ENCODE data around the gene KIF26B. TPM values are rescaled to one million over a fixed set of nuclear protein-coding genes. Genes with fewer than 3 reads are reported as not detected.

KIF26B gene
- total RNA-seq, 2 donors from 2014 or later = 0.78 to 4.6 TPM

DNA sequence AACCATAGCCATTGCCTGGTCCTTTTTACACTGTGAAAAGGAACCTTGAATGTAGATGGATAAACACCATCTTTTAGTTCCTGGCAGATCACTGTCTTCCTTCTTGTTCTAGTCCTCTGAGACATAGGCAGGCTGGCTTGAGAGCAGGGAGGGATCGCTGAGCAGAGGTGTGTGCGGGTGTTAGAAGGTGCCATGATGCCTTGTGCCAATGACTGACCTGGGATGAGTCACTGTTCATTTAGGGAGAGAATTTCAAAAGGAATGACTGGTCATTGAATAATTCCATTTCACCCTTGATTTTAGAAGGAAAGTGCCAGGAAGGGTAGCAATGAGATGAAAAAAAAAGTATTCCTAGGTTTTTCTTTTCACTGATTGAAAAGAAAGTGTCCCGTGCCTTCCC, 383.9 kb downstream of the KIF26B start:
- Histone ChIP-seq H3K4me1 (no peaks in the 10 kb centered on the region), H3K27me3 (no peaks in the 10 kb centered on the region), H3K27ac (no peak overlapping the region), H3K36me3 (replicated peaks in 1 of 2; ENCODE audit: insufficient read depth in 1 of 2, low read depth in 2 of 2) (no peaks in the 10 kb centered on the region), H3K9me3 (no peaks in the 10 kb centered on the region), H3K4me3 (no peak overlapping the region)
- TF ChIP-seq, protein P1, sequence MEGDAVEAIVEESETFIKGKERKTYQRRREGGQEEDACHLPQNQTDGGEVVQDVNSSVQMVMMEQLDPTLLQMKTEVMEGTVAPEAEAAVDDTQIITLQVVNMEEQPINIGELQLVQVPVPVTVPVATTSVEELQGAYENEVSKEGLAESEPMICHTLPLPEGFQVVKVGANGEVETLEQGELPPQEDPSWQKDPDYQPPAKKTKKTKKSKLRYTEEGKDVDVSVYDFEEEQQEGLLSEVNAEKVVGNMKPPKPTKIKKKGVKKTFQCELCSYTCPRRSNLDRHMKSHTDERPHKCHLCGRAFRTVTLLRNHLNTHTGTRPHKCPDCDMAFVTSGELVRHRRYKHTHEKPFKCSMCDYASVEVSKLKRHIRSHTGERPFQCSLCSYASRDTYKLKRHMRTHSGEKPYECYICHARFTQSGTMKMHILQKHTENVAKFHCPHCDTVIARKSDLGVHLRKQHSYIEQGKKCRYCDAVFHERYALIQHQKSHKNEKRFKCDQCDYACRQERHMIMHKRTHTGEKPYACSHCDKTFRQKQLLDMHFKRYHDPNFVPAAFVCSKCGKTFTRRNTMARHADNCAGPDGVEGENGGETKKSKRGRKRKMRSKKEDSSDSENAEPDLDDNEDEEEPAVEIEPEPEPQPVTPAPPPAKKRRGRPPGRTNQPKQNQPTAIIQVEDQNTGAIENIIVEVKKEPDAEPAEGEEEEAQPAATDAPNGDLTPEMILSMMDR (IDR thresholded peaks at IDR 0.05) = no peak
- TF ChIP-seq POLR2A (IDR thresholded peaks at IDR 0.05) = no peak
- ATAC-seq (no peak), DNase-seq (no peak)
- intact Hi-C loops (cut with DNase I) = no loop called here
- 81 to 86% methylated on average over 3 of the region's 3 CpGs for WGBS, 2 donors

DNA sequence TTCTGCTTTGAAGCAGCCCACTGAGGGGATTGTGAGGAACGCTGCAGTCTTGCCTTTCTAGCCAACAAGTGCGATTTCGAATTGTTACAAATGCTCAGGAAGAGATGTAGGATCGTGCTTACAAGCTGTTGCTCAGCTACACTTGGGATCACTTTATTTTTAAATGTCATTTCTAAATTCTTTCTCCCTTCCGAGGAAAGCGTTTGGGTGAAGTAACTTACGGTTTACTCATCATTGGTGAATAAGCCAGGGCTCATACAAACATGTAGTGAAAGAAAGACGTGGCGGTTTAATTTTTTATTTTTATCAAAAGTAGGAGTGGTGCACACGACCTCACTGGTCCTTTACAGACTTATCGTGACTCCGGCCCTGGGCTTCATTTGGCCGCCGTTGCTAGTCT, 386.6 kb downstream of the KIF26B start:
- ATAC-seq (no peak), DNase-seq (no peak)
- H3K36me3 ChIP-seq (replicated peaks in 1 of 2; ENCODE audit: insufficient read depth in 1 of 2, low read depth in 2 of 2) = no peaks in the 10 kb centered on the region
- 80 to 81% methylated on average over 14 of the region's 14 CpGs for WGBS, 2 donors
- TF ChIP-seq, protein P1 (IDR thresholded peaks at IDR 0.05) = no peak
- no peak for TF ChIP-seq POLR2A (IDR thresholded peaks at IDR 0.05)
- no peaks in the 10 kb centered on the region for H3K27me3 ChIP-seq
- no peak overlapping the region for H3K27ac ChIP-seq
- no peak overlapping the region for H3K4me3 ChIP-seq
- H3K9me3 ChIP-seq = no peaks in the 10 kb centered on the region
- intact Hi-C loops (cut with DNase I) = no loop called here
- H3K4me1 ChIP-seq = no peaks in the 10 kb centered on the region

DNA sequence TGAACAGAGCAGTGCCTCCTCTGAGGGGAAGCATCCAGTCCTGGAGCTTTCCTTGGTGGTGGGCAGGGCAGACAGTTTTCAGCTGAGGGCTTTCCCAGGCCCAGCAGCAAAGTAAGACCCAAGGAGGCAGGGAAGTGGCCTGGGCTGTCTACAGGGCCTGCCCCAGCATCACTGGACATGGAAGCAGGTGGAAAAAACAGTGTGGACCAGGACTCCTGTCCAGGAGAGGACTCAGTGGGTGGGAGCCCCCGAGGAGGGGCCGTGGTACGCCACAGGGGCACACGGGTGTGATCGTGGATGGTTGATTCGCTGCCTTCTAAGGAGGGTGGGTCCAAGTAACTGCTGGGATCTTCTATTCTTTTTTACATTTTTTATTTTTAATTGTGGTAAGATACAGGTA, 387.6 kb downstream of the KIF26B start:
- ATAC-seq (no peak), DNase-seq (no peak)
- intact Hi-C loops (cut with DNase I) = no loop called here
- no peaks in the 10 kb centered on the region for H3K36me3 ChIP-seq (replicated peaks in 1 of 2; ENCODE audit: insufficient read depth in 1 of 2, low read depth in 2 of 2)
- no peaks in the 10 kb centered on the region for H3K4me1 ChIP-seq
- TF ChIP-seq POLR2A (IDR thresholded peaks at IDR 0.05) = no peak
- TF ChIP-seq, protein P1 (IDR thresholded peaks at IDR 0.05) = no peak
- 88 to 90% methylated on average over 6 of the region's 6 CpGs for WGBS, 2 donors
- no peaks in the 10 kb centered on the region for H3K9me3 ChIP-seq
- no peaks in the 10 kb centered on the region for H3K27me3 ChIP-seq
- no peak overlapping the region for H3K4me3 ChIP-seq
- H3K27ac ChIP-seq = no peak overlapping the region

DNA sequence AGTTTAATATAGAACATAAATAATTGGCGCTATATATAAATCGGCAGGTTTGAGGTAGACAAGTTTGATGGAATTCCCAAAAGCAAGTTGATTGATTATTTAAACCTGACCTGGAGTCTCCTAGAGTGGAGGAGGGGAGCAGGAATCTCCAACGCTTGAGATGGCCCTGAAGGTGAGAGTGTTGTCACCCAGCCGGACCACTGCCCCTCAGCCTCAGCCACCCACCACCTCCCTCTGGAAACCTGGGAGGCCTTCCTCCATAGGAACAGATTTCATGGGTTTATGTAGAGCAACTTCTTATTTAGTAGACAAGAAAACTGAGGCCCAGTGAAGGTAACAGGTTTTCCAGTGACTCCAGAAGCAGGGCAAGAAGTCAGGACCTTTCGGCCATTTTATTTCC, 389.5 kb downstream of the KIF26B start:
- intact Hi-C loops (cut with DNase I) = no loop called here
- TF ChIP-seq, protein P1 (IDR thresholded peaks at IDR 0.05) = no peak
- TF ChIP-seq POLR2A (IDR thresholded peaks at IDR 0.05) = no peak
- H3K36me3 ChIP-seq (replicated peaks in 1 of 2; ENCODE audit: insufficient read depth in 1 of 2, low read depth in 2 of 2) = no peaks in the 10 kb centered on the region
- H3K4me1 ChIP-seq = no peaks in the 10 kb centered on the region
- no peaks in the 10 kb centered on the region for H3K27me3 ChIP-seq
- 85 to 87% methylated on average over 4 to 5 of the region's 5 CpGs for WGBS, 2 donors
- H3K9me3 ChIP-seq = no peaks in the 10 kb centered on the region
- no peak overlapping the region for H3K4me3 ChIP-seq
- ATAC-seq (no peak), DNase-seq (no peak)
- no peak overlapping the region for H3K27ac ChIP-seq

DNA sequence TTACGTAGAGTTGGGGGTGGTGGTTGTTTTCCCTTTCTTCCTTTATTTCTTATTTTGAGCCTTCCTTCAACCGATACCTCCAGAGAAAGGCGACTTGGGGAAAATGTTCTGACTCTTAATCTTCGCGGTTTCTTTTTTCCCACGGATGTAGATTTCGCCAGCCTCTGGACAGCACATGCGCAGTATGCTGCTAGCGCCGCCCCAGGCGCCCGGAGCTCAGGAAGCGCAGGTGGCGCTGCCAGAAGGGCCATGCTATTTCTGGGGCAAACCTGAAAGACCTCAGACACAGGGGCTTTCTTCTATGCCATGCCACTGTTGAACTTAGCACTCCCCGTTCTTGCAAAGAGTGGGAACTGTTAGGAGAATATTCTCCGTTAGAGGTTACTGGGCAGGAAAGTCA, 392.1 kb downstream of the KIF26B start:
- no peak for TF ChIP-seq POLR2A (IDR thresholded peaks at IDR 0.05)
- TF ChIP-seq, protein P1 (IDR thresholded peaks at IDR 0.05) = no peak
- ATAC-seq (no peak), DNase-seq (peak; percentile 6 to 39 (median 14))

More for the DNA sequence above, 392.1 kb downstream of the KIF26B start:
- Histone ChIP-seq H3K4me1 (no peaks in the 10 kb centered on the region), H3K4me3 (no peak overlapping the region), H3K27ac (no peak overlapping the region), H3K36me3 (replicated peaks in 1 of 2; ENCODE audit: insufficient read depth in 1 of 2, low read depth in 2 of 2) (no peaks in the 10 kb centered on the region), H3K27me3 (no peaks in the 10 kb centered on the region), H3K9me3 (no peaks in the 10 kb centered on the region)
- intact Hi-C loops (cut with DNase I) = no loop called here
- WGBS, 2 donors = 57 to 66% methylated on average over 16 of the region's 16 CpGs

Data from body of pancreas (tissue), 4 donors.